CD4-positive, alpha-beta T cell treated with Interferon alpha-2 for 1 hour (primary cell): ENCODE measurements around the gene TRIM72.
A peak's percentile ranks its signal among the peaks of the same experiment; 100 is the strongest.
"Not testable (repeated sequence)": the region's sequence is repeated elsewhere in the genome, so short reads cannot be mapped to it uniquely, and the experiment has no call there.

Source experiments
- DNase-seq, 2 donors: peaks; one replicate each; pipeline ENCODE4 v3.0.0-alpha.2; 2020 to 2022

Gene TRIM72

DNA sequence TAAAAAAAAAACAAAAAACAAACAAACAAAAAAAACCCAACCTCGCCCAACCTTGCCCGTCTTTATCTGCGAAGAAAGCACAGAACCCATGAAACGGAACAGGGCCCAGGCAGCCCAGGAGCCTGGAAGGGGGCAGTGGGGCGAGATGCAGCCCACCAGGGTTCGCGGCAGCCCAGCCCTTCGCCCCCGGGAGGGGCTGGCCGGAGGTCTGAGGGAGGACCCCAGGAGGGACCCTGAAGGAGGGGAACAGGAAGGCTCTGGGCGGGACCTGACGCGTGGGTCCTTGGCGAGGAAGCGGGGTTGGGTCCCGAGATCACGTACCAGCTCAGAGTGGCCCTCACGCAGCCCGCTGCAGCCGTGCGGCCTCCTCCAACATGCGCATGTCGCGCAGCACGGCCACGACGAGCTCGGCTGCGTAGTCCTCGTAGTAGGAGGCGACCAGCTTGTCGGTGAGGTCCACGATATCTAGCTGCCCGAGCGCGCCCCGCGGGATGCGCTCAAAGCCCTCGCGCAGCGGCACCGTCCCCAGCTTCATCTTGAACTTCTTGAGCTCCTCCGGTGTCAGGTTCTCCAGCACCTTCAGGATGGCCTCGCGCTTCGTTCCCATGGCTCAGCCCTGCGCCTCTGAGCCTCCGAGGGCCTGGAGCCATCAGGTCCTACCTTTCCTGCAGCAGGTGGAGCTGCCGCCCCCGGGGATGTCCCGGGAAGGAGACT lies 2.7 kb downstream of the TRIM72 start, which contains the start of gene PYDC1:
Gene PYDC1, minus strand, starts transcription at position 714 of the 714 bp plus-strand sequence. Its CDS starts 107 bp downstream, at position 607.
- no peak for DNase-seq

DNA sequence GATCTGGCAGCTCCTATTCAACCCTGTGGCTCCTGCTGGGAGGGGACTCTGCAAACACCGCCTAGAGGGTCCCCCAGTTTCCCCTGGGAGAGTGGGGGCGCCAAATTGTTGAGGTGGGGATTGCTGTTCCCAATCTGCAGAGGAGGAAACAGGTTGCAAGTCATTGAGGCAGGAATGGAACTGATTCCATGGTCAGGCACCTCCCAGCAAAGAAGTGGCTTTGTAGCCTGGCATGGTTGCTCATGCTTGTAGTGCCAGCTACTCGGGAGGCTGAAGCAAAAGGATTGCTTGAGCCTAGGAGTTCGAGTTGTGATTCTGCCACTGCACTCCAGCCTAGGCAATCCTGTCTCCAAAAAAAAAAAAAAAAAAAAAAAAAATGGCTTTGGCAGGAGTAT lies 3.2 kb downstream of the TRIM72 start:
- DNase-seq = no peak

- DNase-seq = no peak
These were observed 5.3 kb downstream of the TRIM72 start for GRCh38 chr16:31219154-31219741.

GRCh38 chr16:31221357-31222160 lies 7.6 kb downstream of the TRIM72 start:
- no peak for DNase-seq

DNA sequence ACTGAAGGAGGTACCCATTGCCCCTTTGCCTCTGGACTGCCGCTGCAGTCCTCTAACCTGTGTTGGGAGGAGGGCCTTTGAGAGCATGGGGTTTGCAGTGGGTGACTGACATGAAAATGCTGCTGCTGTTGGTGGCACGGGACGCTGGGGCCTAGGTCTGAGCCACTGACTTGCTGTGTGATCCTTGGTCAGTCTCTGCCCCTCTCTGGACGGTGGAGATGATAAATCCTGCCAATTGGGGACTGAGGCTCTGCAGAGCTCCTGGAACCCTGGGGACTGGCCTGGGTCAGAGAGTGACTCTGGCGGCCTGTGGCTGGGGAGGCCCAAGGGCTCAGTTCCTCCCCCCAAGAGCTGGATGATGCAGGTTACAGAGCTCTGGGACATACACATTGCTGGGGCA lies 9.1 kb downstream of the TRIM72 start:
- DNase-seq = no peak

DNA sequence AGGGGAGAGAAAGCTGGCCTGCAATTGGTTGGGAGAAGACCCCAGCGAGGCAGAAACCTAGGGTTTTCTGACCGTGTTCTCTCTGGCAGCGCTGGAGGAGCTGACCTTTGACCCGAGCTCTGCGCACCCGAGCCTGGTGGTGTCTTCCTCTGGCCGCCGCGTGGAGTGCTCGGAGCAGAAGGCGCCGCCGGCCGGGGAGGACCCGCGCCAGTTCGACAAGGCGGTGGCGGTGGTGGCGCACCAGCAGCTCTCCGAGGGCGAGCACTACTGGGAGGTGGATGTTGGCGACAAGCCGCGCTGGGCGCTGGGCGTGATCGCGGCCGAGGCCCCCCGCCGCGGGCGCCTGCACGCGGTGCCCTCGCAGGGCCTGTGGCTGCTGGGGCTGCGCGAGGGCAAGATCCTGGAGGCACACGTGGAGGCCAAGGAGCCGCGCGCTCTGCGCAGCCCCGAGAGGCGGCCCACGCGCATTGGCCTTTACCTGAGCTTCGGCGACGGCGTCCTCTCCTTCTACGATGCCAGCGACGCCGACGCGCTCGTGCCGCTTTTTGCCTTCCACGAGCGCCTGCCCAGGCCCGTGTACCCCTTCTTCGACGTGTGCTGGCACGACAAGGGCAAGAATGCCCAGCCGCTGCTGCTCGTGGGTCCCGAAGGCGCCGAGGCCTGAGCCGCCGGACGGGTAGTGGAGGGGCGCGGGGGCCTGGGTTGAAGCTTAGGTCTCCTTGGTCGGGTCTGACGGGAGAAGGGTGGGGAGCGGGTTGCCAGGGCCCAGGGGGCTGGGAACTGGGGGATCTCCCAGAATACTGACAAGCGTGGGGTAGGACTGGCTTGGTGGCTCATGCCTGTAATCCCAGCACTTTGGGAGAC lies 10.4 kb downstream of the TRIM72 start:
- no peak for DNase-seq

GRCh38 chr16:31225193-31225592 lies 11.3 kb downstream of the TRIM72 start:
- DNase-seq = no peak

GRCh38 chr16:31228206-31228605 lies 14.3 kb downstream of the TRIM72 start:
- DNase-seq = no peak

DNA sequence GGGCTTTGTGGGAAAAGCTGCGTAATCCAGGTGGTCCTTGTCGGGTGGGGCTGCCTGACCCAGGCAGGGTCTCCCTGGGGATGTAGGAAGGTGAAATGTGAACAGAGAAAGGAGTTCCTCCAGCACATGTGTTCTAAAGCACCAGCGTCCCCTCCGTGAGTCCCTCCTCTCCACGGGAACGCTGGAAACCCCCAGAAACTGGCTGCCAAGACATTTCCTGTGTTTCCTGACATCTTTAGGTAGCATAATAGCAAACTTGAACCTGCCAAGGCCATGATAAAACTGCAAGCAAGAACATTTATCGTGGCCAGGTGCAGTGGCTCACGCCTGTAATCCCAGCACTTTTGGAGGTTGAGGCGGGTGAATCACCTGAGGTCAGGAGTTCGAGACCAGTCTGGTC lies 15.6 kb downstream of the TRIM72 start:
- DNase-seq = no peak

GRCh38 chr16:31238041-31238440 lies 24.1 kb downstream of the TRIM72 start:
- no peak for DNase-seq

- no peak for DNase-seq
These were observed 28.3 kb downstream of the TRIM72 start for GRCh38 chr16:31242206-31242605.

DNA sequence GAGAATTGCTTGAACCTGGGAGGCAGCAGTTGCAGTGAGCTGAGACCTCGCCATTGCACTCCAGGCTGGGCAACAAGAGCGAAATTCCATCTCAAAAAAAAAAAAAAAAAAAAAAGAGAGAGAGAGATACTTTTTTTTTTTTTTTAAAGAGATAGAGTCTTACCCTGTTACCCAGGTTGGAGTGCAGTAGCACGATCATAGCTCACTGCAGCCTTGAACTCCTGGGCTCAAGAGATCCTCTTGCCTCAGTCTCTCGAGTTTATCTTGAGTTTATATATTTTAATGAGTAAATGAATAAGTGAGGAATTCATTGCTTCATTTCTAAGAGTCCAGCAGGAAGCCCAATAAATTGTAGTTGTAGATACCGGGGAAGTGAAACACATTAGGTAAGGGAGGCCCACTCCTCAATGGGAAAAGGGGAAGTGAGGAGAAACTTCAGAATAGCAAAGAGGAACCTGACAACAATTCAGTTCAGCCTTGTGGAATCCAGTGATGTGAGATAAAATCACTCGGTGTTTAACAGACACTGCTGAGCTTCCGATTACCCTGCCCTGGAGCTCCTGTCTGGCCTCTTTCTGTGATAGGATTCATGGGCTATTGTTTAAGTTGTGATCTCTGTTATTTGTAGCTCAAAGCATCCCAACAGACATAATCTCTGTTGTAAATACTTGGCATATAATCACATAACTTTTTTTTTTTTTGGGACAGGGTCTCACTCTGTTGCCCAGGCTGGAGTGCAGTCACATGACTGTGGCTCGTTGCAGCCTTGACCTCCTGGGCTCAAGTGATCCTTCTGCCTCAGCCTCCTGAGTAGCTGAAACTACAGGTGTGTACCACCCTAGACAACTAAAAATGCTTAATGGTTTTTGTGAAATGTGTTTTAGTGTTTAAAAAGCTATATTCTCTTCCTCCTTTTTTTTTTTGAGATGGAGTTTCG lies 30.1 kb downstream of the TRIM72 start:
- DNase-seq = peak; percentile 11 to 27

GRCh38 chr16:31245598-31245997 lies 31.7 kb downstream of the TRIM72 start:
- not testable (repeated sequence) for DNase-seq

DNA sequence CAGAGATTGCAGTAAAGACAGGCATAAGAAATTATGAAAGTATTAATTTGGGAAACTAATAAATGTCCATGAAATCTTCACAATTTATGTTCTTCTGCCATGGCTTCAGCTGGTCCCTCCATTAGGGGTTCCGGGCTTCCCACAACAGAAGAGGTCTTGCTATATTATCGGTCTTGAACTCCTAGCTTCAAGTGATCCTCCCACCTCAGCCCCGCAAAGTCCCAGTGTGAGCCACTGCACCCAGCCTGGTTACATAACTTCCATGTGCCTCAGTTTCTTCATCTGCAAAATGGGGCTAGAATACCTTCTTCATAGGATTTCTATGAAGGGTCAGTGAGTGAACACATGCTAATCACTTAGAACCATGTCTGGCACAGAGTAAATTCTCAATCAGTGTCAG lies 32.4 kb downstream of the TRIM72 start:
- no peak for DNase-seq

- DNase-seq = no peak
These were observed 34.4 kb downstream of the TRIM72 start for GRCh38 chr16:31248344-31248743.

DNA sequence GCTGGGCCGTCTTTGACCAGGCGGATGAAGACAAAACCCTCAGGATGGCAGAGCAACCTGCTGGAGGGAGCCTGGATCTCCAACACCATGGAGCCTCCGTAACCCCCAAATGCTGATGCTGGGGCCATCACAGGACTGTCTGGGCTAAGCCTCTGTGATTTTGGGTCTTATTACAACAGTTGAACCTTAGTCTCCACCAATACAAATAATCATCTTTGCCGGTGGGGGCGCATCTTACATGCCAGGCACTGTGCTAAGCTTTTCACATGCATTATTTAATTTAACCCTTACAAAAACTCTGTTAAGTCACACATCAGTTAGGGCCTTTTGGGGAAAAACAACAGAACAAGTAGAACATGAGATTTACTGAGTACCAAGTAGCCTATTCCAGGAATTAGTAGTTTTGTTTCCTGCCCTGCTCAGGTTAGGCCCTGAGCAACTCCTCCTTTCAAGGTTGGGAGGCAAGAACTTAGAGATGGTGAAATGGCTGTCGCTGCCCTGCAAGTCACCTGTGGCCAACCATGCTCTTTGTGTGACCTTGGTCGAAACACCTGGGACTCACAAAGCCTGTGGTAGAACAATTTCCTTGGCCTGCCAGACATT lies 37.0 kb downstream of the TRIM72 start:
- DNase-seq = no peak

DNA sequence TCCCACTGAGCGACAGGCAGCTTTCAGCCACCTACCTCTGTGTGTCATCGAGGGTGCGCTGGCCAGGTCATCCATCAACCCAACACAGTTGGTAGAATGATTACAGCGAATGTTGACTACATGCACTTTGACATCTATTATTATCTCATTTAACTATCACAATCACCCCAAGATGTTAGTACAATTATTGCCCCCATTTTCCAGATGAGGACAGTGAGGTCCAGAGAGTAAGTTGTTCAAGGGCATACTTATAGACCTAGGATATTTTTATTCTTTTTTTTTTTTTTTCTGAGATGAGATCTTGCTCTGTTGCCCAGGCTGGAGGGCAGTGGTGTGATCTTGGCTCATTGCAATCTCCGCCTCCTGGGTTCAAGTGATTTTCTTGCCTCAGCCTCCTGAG lies 37.5 kb downstream of the TRIM72 start:
- no peak for DNase-seq

DNA sequence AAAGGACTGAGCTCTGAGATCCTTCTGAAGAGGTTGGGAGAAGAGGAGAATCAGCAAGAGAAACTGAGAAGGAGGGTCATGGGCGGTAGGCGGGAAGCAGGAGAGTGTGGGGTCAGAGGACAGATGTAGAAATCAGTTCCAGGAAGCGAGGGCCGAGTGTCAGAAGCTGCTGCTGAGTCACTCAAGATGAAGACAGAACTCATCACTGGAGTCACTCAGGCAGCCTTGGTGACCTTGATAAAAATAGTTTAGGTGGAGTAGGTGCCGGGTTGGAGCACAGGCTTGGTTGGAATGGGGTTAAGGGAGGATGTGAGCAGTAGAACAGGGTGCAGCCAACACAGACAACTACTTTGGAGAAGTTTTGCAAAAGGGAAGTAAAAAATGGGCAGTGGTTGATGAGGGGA lies 39.7 kb downstream of the TRIM72 start:
- peak; percentile 34 to 74 for DNase-seq

DNA sequence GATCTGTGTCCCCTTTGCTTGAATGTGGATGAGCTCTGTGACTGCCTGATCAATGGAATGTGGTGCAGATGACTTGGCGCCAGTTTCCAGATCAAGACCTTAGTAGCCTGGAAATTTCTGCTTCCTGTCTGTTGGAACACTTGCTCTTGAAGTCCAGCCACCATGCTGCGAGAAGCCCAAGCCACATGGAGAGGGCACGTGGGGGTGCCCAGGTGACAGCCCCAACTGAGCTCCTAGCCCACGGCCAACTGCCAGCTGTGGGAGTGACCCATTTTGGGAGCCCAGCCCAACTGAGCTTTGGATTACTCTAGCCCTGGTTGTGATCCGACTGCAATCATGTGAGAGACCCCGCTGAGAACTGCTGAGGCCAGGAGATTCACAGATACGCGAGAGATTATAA lies 42.5 kb downstream of the TRIM72 start:
- no peak for DNase-seq

- DNase-seq = no peak
These were observed 44.4 kb downstream of the TRIM72 start for GRCh38 chr16:31258366-31258765.
